ENCODE data around the gene IMPDH1.
A peak's percentile ranks its signal among the peaks of the same experiment; 100 is the strongest.

GRCh38 chr7:128425850-128426249 is 16.1 kb upstream of the IMPDH1 start:
- TF ChIP-seq, protein P1, sequence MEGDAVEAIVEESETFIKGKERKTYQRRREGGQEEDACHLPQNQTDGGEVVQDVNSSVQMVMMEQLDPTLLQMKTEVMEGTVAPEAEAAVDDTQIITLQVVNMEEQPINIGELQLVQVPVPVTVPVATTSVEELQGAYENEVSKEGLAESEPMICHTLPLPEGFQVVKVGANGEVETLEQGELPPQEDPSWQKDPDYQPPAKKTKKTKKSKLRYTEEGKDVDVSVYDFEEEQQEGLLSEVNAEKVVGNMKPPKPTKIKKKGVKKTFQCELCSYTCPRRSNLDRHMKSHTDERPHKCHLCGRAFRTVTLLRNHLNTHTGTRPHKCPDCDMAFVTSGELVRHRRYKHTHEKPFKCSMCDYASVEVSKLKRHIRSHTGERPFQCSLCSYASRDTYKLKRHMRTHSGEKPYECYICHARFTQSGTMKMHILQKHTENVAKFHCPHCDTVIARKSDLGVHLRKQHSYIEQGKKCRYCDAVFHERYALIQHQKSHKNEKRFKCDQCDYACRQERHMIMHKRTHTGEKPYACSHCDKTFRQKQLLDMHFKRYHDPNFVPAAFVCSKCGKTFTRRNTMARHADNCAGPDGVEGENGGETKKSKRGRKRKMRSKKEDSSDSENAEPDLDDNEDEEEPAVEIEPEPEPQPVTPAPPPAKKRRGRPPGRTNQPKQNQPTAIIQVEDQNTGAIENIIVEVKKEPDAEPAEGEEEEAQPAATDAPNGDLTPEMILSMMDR (IDR thresholded peaks at IDR 0.05), result peak; percentile 87 to 95 (median 89)
- no peak for TF ChIP-seq POLR2A (IDR thresholded peaks at IDR 0.05)
- TF ChIP-seq POLR2AphosphoS5 (IDR thresholded peaks at IDR 0.05), result no peak
- no peak for TF ChIP-seq EP300 (IDR thresholded peaks at IDR 0.05)
